GOT3 (cell line): ENCODE measurements around the gene SEMA6C.
"Not testable (repeated sequence)": the region's sequence is repeated elsewhere in the genome, so short reads cannot be mapped to it uniquely, and the experiment has no call there.

Source experiments
- DNase-seq: peaks from one replicate; lab custom pipeline; 2025; ENCODE audit warnings: mixed read lengths; lab: John Stamatoyannopoulos, UW

Gene SEMA6C

DNA sequence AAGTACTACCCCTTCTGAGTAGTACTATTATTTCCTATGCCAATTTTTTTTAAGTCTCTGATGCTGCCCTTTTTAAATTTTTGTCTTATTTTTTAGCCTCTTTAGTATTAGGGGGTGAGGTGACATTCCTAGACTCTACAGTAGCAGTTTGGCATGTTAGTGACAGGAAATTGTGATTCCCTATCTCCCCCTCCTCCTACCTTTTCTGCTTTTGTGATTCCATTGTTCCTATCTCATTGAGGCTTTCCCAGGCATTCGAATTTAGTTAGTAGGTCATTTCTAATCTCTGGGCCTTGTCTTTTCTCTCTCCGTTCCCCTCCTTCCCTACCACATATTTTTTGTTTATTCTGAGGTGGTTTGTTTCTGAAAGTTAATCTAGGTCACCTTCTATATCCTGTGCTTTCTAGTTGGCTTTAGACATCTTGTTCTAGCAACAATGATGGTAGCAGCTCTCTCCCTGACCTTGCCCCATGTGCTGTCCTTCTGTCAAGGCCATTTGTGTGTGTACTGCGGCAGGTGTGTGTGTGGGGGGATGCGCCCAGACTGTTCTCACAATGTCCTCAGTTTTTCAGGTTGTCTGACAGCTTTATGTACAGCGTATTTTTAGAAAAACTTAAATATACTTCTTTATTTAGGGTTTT, 21.5 kb downstream of the SEMA6C start:
- no peak for DNase-seq

DNA sequence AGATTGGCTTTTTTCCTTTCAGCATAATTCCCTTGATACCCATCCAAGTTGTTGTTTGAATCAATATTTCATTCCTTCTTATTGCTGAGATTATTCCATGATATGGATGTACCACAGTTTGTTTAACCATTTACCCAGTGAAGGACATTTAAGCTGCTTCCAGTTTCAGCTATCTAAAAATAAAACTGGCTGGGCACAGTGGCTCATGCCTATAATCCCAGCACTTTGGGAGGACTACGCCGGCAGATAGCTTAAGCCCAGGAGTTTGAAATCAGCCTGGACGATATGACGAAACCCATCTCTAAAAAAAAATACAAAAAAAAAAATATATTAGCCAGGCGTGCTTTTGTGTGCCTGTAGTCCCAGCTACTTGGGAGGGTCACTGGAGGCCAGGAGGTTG, 32.6 kb downstream of the SEMA6C start:
- DNase-seq, result no peak

DNA sequence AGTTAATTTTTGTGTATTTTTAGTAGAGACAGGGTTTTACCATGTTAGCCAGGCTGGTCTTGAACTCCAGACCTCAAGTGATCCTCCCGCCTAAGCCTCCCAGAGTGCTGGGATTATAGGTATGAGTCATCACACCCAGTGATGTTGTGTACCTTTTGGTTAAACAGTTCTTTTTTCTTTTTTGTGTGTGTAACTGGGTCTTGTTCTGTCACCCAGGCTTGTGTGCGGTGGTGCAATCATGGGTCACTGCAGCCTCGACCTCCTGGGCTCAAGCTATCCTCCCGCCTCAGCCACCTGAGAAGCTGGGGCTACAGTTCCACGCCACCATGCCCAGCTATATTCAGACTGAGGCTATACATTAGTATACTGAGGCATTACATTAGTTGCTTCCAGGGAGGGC, 38.1 kb downstream of the SEMA6C start:
- no peak for DNase-seq

DNA sequence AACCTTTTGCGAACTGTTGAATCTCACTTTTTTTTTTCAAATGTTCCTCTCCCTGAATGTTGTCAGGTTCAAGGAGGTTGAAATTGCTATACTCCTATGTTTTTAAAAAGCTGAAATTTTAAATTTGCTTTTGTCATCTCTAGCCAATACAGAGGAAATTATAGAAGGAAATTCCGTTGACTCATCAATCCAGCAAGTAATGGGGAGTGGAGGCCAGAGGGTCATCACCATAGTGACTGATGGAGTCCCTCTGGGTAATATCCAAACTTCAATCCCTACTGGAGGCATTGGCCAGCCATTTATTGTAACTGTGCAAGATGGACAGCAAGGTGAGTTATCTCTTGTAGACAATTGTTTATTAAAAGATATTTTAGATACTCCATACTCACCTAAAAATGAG, 39.5 kb downstream of the SEMA6C start:
- DNase-seq, result no peak

DNA sequence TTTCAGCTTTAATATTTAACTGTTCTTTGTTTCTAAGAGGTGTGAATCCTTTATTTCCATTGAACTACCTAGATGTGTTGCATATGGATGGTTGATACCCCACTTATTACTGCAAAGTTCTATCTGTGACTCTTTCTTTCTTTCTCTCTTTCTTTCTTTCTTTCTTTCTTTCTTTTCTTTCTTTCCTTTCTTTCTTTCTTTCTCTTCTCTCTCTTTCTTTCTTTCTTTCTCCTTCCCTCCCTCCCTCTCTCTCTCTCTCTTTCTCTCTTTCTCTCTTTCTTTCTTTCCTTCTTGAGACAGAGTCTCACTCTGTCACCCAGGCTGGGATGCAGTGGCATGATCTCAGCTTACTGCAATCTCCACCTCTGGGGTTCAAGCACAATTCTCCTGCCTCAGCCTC, 41.8 kb downstream of the SEMA6C start:
- DNase-seq, result no peak

DNA sequence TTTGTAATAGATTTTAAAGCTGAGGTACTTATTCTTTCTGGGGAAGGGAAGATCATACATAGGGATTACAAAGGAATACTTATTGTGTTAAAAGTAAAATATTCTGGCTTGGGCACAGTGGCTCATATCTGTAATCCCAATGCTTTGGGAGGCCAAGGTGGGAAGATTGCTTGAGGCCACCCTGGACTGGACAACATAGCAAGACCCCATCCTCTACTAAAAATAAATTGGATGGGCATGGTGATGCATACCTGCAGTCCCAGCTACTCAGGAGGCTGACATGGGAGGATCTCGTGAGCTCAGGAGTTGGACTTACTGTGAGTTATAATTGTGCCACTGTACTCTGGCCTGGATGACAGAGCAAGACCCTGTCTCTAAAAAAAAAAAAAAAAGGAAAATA, 48.3 kb downstream of the SEMA6C start:
- no peak for DNase-seq

DNA sequence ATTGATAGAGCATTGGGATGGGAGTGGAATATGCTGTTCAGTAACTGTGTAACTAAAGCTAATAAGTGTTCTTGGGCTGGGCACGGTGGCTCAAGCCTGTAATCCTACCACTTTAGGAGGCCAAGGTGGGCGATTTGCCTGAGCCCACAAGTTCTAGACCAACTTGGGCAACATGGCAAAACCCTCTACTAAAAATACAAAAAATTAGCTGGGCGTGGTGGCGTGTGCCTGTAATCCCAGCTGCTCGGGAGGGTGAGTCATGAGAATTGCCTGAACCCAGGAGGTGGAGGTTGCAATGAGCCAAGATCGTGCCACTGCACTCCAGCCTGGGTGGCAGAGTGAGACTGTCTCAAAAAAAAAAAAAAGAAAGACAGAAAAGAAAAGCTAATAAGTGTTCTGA, 49.0 kb downstream of the SEMA6C start:
- not testable (repeated sequence) for DNase-seq

DNA sequence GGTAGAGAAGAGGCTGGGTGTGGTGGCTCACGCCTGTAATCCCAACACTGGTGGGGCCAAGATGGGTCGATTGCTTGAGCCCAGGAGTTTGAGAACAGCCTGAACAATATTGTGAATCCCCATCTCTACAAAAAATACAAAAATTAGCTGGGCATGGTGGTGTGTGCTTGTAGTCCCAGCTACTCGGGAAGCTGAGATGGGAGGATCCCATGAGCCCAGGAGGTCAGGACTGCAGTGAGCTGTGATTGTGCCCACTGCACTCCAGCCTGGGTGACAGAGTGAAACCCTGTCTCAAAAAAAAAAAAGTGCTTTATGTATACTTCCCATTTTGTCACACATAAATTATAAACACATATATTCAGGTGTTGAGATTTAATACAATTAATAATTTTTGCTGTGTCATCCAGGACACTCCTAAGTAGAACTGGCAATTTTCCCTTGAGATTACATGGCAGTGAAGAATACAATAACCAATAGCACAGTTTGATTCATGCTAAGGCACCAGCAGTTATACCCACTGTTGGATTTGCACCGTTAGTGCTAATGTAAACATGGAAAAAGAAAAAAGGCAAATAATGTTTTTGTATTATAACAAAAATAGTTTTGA, 60.4 kb downstream of the SEMA6C start:
- no peak for DNase-seq
